NK-92 (cell line): ENCODE results near the gene IFNAR1.
"Not testable (repeated sequence)": the region's sequence is repeated elsewhere in the genome, so short reads cannot be mapped to it uniquely, and the experiment has no call there.

ENCODE experiments used
- DNase-seq: peaks from one replicate; lab custom pipeline; 2025; ENCODE audit not compliant: unreplicated experiment; lab: John Stamatoyannopoulos, UW

IFNAR1 gene

DNA sequence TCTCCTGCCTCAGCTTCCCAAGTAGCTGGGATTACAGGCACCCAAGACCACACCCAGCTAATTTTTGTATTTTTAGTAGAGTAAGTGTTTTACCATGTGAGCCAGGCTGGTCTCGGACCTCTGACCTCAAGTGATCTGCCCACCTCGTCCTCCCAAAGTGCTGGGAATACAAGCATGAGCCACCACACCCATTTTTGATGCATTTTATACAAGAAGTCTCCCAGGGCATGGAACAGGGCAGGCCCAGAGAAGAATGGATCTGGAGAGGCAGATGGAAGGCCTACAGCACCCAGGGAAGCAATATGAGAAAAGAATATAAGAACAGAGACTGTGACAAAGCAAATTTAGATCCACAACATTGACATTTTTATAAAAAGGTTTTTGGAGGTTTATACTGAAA lies 18.8 kb upstream of the IFNAR1 start:
- DNase-seq: no peak

DNA sequence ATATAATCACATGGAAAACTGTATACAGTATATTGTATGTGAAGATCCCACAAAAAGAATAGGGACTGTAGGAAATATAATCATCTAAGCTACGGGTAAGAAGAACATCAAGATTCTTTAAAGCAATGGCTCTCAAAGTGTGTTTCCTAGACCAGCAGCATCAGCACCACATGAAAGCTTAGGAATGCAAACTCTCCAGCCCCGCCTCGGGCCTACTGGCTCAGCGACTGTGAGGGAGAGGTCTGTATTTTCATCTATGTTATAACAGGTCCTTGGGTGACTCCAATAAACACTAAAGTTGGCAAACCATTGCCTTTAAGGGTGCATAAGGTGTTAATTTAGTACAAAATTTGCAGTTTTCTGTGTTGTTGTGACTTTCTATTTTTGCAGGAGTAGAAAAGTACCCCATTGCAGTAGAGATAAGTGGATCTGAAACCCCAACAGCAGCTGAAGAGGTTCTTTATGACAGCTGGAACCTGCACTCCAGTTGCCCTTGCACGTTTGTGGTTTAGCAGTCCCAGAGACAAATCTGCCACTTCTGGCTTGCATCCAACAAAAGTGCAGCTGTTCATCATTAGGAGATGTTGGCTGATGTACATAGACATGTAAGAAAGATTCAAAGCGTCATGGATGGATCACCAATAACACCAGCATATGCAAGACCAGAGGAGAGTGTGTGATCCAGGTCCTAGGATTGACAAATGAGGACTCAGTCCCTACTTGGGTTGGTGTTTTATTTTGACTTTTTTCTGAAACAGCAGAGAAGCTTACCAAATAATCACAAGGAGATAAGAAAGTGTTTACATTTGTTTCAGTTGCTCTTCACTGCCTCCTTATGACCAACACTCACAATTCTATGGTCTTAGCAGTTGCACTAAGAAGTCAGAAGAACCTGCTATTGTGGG lies 15.9 kb upstream of the IFNAR1 start:
- no peak for DNase-seq

DNA sequence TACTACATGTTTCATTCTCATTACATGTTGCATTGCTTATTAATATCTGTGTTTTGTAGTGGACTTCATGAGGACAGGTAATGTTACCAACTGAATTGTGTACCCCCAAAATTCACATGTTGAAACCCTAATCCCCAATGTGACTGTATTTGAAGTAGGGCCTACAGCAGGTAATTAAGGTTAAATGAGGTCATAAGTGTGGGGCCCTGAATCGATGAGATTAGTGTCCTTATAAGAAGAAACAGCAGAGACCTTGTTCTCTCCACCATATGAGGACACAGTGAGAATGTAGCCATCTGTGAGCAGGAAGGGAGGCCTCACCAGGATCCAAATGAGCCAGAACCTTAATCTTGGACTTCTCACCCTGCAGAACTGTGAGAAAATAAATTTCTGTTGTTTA lies 15.0 kb upstream of the IFNAR1 start:
- DNase-seq: no peak

DNA sequence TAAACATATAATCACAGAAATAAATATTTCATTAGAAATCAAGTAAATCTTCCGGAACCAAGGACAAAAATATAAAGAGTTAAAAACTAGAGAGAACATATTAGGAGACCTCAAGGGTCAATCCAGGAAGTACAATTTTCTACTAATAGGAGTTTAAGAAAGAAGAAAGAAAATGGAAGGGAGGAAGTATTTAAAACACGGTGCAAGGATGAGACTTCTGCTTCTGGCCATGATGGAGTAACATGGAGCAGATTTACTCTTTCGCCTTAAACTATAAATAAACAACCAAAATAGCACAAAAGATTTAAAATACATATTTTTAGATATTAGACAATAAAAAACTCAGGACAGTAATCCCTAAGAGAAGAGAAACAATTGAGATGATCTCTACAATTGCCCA lies 12.6 kb upstream of the IFNAR1 start:
- DNase-seq: no peak

DNA sequence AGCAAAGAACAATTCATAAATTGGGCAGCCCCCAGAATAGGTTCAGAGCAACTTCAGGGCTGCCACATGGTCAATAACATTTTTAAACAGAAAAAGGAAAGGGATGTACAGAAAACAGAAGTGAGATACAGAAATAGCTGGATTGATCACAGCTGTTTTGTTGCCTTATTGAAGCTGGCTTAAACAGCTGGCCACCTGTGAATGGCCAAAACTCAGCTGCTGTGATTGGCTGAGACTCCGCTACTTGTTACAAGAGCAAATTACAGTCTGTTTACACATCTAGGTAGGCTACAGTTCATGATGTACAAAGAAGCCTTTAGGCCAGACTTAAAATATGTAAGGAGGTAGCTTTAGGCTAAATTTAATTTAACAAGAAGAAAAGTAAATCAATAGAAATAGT lies 11.6 kb upstream of the IFNAR1 start:
- no peak for DNase-seq

DNA sequence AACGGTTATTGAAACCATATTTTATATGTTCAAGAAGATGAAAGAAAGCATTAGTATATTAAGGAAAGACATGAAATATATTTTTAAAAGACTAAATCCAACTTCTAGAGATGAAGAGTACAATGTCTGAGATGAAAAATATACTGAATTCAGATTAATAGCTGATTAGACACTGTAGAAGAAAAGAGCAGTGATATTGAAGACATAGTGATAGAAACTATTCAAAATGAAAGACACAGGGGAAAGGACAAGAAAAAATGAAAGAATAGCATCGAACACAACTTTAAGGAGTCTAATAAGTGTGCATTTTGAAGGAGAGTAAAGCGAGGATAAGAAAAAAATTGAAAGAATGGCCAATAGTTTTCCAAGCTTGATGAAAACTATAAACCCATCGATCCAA lies 11.2 kb upstream of the IFNAR1 start:
- no peak for DNase-seq

GRCh38 chr21:33314111-33314510 lies 10.7 kb upstream of the IFNAR1 start:
- no peak for DNase-seq

DNA sequence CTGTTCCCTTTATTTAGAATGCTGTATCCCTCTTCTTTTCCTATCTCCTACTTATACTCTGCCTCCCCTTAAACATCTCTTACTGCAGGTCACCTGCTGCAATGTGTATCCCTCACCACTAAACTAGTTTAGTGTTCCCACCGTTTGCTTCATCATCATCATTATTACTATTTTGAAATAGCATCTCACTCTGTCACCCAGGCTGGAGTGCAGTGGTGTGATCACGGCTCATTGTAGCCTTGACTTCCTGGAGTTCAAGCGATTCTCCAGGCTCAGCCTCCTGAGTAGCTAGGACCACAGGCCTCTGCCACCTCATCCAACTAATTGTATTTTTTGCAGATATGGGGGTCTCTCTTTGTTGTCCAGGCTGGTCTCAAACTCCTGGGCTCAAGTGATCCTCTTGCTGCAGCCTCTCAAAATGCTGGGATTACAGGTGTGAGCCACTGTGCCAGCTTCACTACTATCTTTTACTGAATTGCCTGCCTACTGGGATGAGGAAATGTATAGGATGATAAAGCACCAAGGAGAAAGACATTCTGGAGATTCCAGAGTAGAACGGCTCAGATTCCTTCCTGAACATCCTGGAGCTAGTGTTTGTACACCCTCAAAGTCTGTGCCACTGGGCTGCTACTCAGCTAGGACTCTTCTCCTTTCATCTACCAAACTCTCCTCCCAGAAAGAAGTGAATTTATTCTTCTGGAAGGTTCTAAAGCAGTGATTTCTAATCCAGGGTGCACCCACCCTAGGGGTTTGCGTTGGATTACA lies 8.6 kb upstream of the IFNAR1 start:
- no peak for DNase-seq

DNA sequence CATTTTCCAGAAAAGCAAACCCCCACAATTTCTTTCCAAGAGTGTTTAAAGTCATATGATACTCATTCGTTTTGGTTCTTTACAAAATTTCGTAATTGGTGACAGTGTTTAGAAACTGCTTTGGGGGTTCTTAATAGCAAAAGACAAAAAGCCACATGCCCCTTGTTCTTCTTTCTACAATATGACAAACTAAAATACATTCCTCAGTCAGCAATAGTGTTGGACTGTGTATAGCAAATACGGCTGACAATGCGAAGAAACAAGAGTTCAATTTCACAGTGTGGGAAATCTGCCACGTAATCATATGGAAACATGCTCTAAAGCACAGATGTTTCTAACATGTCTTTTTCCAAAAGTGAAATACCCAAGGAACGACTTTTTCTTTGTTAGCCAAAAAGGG lies 7.6 kb upstream of the IFNAR1 start:
- no peak for DNase-seq

GRCh38 chr21:33317786-33318486 lies 6.8 kb upstream of the IFNAR1 start:
- DNase-seq: no peak

GRCh38 chr21:33321005-33321404 lies 3.8 kb upstream of the IFNAR1 start:
- DNase-seq: not testable (repeated sequence)

- not testable (repeated sequence) for DNase-seq
Measured at GRCh38 chr21:33323610-33324009, 1.2 kb upstream of the IFNAR1 start.

DNA sequence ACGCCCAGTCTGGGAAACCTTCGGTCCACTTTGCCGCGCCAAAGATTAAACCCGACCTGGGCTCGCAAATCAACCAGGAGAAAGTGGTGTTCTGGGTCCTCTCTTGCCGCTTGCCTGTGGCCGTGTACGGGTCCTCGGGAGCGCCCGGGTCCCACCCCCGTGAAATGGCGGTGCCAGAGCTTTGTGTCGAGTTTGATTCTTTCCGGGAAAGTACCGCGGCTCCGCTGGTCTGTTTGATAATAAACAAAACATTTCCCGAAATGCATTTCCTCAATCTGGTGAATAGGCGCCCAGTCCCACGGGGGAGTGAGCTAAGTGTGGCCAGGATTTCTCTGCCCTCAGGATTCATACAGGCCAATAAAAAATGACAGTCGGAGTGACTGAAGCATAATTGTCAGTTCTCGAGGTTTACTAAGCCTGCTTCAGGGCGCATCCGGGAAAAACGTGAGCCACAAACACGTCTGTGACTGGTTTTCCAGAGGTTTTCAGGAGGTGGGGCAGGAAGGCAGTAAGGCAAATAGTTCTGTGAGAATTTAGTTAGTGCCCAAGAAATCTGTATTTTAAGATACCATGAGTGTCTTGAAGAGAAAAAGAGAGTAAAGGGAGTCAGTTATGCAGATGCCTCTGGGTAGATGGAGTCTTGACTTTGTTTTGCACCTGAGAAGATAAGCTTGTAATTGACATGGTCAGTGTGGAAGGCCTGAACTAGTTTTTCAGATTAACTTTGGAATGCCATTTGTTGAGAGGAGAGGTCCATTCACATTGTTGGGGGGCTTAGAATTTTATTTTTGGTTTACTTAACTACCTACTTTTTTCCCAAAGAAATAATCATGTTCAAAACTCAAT lies 675 bp downstream of the IFNAR1 start:
- no peak for DNase-seq

DNA sequence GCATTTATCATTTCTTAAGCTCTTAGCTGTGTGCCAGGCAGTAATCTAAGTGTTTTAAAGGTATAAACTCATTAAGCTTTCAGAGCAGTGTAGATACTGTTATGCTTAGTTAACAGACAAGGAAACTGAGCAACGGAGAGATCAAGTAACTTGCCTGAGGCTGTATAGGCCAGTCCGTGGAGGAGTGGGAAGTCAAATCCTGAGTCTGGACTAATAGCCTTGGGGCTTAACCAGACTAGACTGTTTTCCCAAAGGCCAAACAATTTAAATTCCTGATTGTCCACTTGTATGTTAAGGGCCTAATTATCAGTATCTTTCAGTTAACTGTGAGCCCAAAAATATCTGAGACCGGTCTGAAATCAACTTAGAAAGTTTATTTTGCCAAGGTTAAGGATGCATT lies 2.6 kb downstream of the IFNAR1 start:
- no peak for DNase-seq

DNA sequence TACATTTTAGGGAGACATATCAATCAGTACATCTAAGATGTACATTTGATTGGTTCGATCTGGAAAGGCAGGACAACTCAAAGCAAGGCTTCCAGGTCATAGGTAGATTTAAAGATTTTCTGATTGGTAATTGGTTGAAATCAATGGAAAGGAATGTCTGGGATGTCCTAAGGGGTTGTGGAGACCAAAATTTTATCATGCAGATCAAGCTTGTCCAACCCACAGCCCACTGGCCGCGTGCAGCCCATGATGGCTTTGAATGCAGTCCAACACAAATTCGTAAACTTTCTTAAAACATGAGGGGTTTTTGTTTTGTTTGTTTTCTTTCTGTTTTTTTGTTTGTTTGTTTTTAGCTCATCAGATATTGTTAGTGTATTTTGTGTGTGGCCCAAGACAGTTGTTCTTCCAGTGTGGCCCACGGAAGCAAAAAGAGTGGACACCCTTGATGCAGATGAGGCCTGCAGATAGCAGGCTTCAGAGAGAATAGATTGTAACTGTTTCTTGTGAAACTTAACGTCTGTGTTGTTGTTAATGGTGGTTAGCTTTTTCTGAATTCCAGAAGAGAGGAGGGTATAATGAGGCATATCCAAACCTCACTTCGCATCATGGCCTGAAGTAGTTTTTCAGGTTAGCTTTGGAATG lies 3.1 kb downstream of the IFNAR1 start:
- no peak for DNase-seq

DNA sequence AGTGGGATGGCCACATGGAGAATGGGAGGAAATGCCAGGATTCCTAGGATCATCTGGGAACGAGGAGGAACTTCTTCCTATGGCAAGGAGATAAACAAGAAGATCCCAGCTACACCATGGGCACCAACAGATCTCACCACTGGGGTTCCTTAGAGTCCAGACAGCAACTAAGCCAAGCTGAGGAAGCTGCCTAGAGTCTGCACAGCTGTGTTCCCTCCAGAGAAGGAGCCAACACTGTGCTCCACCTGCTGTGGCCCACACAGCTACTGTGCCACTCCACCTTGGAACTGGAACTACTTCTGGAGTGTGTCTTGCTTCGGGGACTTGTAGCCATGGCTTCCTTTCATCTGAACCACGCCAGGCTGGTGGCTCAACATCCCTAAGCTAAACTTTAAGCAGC lies 6.0 kb downstream of the IFNAR1 start:
- DNase-seq: no peak

GRCh38 chr21:33332143-33332542 lies 7.4 kb downstream of the IFNAR1 start:
- DNase-seq: no peak

- DNase-seq: no peak
Measured at GRCh38 chr21:33334191-33334590, 9.4 kb downstream of the IFNAR1 start.

DNA sequence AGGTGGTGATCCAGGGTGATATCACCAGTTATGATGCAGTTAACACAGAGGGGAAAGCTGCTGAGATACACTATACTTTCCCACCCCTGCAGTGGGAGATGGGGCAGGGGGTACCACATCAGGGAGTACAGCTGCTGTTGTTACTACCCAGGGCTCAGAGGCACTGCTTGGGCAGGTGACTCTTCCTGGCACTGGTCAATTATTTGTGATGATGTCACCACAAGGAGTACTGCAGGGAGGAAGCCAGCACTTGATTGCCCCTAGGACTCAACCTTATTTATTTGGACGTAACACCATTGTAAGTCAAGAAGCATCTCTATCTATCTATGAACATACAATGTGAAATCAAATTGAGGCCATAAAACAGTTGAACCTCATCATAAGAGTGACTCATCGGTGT lies 10.1 kb downstream of the IFNAR1 start:
- no peak for DNase-seq

GRCh38 chr21:33339135-33339534 lies 14.4 kb downstream of the IFNAR1 start:
- no peak for DNase-seq
